Fibroblast of gingiva (primary cell): ENCODE measurements around the gene BABAM2.
A peak's percentile ranks its signal among the peaks of the same experiment; 100 is the strongest.
"Not testable (repeated sequence)": the region's sequence is repeated elsewhere in the genome, so short reads cannot be mapped to it uniquely, and the experiment has no call there.

Experiments
- DNase-seq: peaks from one replicate; pipeline ENCODE4 v3.0.0-alpha.2; 2011; ENCODE audit warnings: low read depth

The BABAM2 gene

DNA sequence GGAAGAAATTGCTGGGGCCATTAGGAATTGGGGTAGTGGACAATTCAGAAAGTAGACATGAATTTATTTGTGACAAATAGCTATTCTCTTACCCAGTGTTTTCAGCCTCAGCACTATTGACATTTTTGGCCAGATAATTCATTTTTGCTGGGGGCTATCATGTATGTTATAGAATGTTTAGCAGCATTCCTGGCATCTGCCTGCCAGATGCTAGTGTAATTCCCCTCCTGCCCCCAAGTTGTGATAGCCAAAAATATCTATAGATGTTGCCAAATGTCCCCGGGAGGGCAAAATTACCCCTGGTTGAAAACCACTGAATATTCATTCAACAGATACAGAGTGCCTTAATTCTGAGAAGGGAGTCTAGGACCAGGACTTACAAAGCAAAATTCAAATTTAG is 183.6 kb downstream of the BABAM2 start:
- DNase-seq: no peak

- DNase-seq: peak; percentile 80
These were observed 190.4 kb downstream of the BABAM2 start for GRCh38 chr2:28080911-28081310.

- DNase-seq: no peak
These were observed 191.6 kb downstream of the BABAM2 start for GRCh38 chr2:28082131-28082530.

DNA sequence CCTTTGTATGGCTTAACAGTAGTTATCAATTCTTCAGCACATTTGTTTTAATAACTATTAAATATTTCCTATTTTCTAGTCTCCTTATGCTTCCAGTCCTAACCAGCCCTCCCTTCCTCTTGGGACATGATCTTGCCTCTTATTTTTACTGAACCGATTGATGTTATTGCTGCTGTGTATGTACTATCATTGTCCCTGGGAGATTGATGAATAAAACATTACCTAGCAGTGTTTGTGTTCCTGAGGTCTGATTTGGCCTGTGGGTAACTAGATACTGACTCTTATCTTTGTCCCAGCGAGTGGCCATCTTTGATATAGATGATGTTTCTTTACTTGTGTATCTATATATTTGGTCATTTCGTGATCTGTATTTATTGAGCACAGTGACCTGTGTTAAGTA is 192.9 kb downstream of the BABAM2 start:
- DNase-seq: no peak

- DNase-seq: peak; percentile 24
These were observed 194.0 kb downstream of the BABAM2 start for GRCh38 chr2:28084564-28084963.

- no peak for DNase-seq
These were observed 194.7 kb downstream of the BABAM2 start for GRCh38 chr2:28085201-28085600.

DNA sequence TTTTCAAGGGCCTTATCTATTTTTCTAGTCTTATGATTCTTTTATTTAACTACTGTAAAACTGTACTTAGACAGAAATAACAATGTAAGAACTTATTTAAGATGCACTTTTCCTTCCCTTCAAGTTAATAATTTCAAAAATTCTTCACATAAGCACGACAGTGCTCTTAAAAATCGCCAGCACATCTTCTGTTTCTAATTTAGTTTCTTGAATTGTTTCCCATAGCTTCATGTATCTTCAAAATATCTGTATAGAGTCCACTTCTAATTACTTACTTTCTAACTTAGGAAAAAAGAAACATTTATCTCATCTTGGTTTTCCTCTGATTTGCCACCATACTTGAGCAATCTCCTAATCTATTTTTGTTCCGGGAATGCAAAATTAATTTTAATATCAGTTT is 196.1 kb downstream of the BABAM2 start:
- DNase-seq: peak; percentile 13

GRCh38 chr2:28088970-28089369 is 198.4 kb downstream of the BABAM2 start:
- DNase-seq: peak; percentile 28

GRCh38 chr2:28089486-28089885 is 199.0 kb downstream of the BABAM2 start:
- no peak for DNase-seq

GRCh38 chr2:28093308-28093707 is 202.8 kb downstream of the BABAM2 start:
- DNase-seq: no peak

- DNase-seq: no peak
These were observed 203.2 kb downstream of the BABAM2 start for GRCh38 chr2:28093768-28094167.

GRCh38 chr2:28094739-28095138 is 204.2 kb downstream of the BABAM2 start:
- no peak for DNase-seq

DNA sequence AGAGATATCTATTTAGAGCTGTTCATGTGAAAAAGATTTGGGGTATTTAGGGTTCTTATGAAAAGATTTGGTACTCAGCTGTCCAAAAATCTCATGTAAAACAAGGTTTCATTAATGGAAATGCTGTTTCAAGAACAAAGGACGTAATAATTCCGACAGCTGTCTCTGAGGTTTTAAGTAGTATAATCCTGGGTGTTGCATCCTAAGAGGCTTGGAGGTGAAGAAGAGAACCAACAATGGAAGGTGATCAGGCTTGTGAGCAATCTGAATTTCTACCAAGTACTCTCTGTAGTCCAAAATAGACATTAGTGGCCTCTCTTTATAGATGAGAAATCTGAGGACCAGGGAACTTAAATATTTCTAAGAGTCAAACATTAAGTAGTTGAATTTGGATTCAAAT is 205.1 kb downstream of the BABAM2 start:
- DNase-seq: no peak

- peak; percentile 43 for DNase-seq
These were observed 205.9 kb downstream of the BABAM2 start for GRCh38 chr2:28096421-28096820.

DNA sequence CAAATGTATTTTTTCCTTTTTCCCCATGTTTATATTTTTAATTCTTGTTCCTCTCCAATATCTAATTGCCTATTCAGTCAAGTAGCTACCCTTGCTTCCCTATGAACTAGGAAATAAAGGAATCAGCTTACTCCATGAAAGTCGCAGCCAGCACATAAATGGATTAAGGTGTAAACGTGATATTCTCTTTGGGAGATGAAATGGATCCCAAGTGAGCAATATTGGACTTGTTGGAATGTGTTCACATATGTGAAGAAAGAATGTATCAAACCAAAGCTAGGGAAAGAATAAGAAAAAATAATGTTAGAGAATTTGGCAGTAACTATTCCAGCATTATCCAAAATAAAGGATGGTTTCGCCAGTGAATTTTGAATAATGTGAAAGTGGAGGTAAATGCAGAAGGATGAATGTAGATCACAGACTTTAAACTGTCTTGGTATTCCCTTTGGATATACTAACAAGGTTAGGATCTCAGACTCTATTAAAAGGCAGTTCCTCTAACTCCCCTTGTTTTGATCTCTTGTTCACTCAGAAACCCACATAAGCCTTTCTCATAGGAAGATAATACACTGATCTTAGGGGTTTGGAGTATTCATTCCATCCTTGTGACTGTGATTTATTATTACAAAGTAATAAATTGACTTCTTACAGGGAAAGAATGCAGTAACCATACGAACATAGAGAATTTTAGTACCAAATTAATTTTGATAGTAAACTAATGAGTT is 208.1 kb downstream of the BABAM2 start:
- DNase-seq: peak; percentile 18

GRCh38 chr2:28101123-28101522 is 210.6 kb downstream of the BABAM2 start:
- no peak for DNase-seq

DNA sequence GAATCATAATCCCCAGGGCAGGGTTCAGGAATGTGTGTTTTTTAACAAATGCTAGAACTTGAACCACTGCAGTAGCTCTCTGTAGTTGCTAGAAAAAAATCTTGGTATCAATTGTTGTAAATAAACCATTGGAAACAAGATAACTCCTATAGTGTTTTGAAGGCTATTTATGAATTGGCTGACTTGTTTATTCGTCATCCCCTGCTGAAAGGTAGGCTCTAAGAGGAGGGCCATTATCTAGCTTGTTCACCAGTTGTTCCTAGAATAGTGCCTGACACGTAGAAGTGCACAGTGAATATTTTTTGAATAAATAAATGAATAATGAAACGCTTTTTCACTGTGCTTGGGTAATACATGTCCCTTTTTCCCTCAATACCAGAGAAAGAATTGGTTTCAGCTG is 211.4 kb downstream of the BABAM2 start:
- peak; percentile 36 for DNase-seq

- peak; percentile 78 for DNase-seq
These were observed 211.9 kb downstream of the BABAM2 start for GRCh38 chr2:28102455-28102874.

GRCh38 chr2:28103611-28104010 is 213.1 kb downstream of the BABAM2 start:
- no peak for DNase-seq

GRCh38 chr2:28108143-28108542 is 217.6 kb downstream of the BABAM2 start:
- peak; percentile 51 for DNase-seq

DNA sequence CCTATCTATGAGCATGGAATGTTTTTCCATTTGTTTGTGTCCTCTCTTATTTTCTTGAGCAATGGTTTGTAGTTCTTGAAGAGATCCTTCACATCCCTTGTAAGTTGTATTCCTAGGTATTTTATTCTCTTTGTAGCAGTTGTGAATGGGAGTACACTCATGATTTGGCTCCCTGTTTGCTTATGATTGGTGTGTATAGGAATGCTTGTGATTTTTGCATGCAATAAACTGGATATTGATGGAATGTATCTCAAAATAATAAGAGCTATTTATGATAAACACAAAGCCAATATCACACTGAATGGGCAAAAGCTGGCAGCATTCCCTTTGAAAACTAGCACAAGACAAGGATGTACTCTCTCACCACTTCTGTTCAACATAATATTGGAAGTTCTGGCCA is 223.2 kb downstream of the BABAM2 start:
- not testable (repeated sequence) for DNase-seq

GRCh38 chr2:28117104-28117596 is 226.6 kb downstream of the BABAM2 start:
- no peak for DNase-seq

- DNase-seq: no peak
These were observed 229.1 kb downstream of the BABAM2 start for GRCh38 chr2:28119631-28120030.

- no peak for DNase-seq
These were observed 237.9 kb downstream of the BABAM2 start for GRCh38 chr2:28128281-28128950.
